ENCODE results near the gene MFAP2. TPM values are rescaled to one million over a fixed set of nuclear protein-coding genes. Genes with fewer than 3 reads are reported as not detected.

MFAP2 gene
- total RNA-seq, 1 experiment from 2014 or later: 152 TPM

- no peak overlapping the region for H2AK5ac ChIP-seq (ENCODE audit: insufficient read length, low read length)
- no peak overlapping the region for H3T11ph ChIP-seq (ENCODE audit: low read length)
- H3K27ac ChIP-seq (ENCODE audit: insufficient read length, low read depth, low read length): no peak overlapping the region
- no peaks in the 10 kb centered on the region for H3K27me3 ChIP-seq (ENCODE audit: insufficient read depth, low read length)
- H4K8ac ChIP-seq (replicated peaks; ENCODE audit: insufficient read length, low read depth, low read length): no peak overlapping the region
- no peaks in the 10 kb centered on the region for H3K79me2 ChIP-seq (ENCODE audit: insufficient read depth, low read length)
- H3K9me3 ChIP-seq (ENCODE audit: control insufficient read depth, low read depth, low read length): no peaks in the 10 kb centered on the region
- no peak overlapping the region for H2BK12ac ChIP-seq (ENCODE audit: insufficient read length, low read depth, low read length)
- no peak overlapping the region for H2BK120ac ChIP-seq (ENCODE audit: low read depth, low read length, poor library complexity, severe bottlenecking)
- H3K14ac ChIP-seq (ENCODE audit: insufficient read depth, low read length): no peak overlapping the region
- Mint-ChIP-seq H3K9me3 (no peaks in the 10 kb centered on the region), H3K27me3 (ENCODE audit: low read depth) (peaks cover 9% of the 10 kb centered on the region), H3K4me3 (0 out of 5 replicates have a peak overlapping the region, but pooled peaks of 1 of the 2 experiments have one; percentile 3), H3K36me3 (ENCODE audit: insufficient read depth in 1 of 3, low read depth in 3 of 3) (peaks cover 5 to 18% (median 10%) of the 10 kb centered on the region in 3 experiments; a peak in 4 of 7 replicates), H3K4me1 (peaks cover 19 to 27% of the 10 kb centered on the region in 2 experiments), H3K27ac (no peak overlapping the region)
- no peak overlapping the region for H2BK15ac ChIP-seq (ENCODE audit: low read depth, low read length)
- H3K56ac ChIP-seq (ENCODE audit: insufficient read length, low read depth, low read length): no peak overlapping the region
- no CpG with 5 or more reads among the region's 7 CpGs for WGBS (ENCODE audit: extremely low coverage, insufficient read length, low lambda C conversion rate)
- H3K79me1 ChIP-seq (ENCODE audit: insufficient read depth, low read depth, low read length, poor library complexity, severe bottlenecking): no peaks in the 10 kb centered on the region
- TF ChIP-seq, protein P1, sequence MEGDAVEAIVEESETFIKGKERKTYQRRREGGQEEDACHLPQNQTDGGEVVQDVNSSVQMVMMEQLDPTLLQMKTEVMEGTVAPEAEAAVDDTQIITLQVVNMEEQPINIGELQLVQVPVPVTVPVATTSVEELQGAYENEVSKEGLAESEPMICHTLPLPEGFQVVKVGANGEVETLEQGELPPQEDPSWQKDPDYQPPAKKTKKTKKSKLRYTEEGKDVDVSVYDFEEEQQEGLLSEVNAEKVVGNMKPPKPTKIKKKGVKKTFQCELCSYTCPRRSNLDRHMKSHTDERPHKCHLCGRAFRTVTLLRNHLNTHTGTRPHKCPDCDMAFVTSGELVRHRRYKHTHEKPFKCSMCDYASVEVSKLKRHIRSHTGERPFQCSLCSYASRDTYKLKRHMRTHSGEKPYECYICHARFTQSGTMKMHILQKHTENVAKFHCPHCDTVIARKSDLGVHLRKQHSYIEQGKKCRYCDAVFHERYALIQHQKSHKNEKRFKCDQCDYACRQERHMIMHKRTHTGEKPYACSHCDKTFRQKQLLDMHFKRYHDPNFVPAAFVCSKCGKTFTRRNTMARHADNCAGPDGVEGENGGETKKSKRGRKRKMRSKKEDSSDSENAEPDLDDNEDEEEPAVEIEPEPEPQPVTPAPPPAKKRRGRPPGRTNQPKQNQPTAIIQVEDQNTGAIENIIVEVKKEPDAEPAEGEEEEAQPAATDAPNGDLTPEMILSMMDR (conservative IDR thresholded peaks at IDR 0.05): no peak
- no peak overlapping the region for H3K23ac ChIP-seq (ENCODE audit: insufficient read length, low read depth, low read length)
- H4K5ac ChIP-seq (ENCODE audit: insufficient read length, low read depth, low read length): no peak overlapping the region
- no peaks in the 10 kb centered on the region for H3K4me1 ChIP-seq (ENCODE audit: insufficient read depth, low read length)
- no peaks in the 10 kb centered on the region for H4K20me1 ChIP-seq (ENCODE audit: control insufficient read depth, insufficient read depth, insufficient read length)
- no peak overlapping the region for H3K4me2 ChIP-seq (ENCODE audit: insufficient read depth, insufficient read length, low read length)
- H3K23me2 ChIP-seq (ENCODE audit: insufficient read length, low read depth, low read length, poor library complexity, severe bottlenecking): peaks cover 2% of the 10 kb centered on the region
- no peak overlapping the region for H4K91ac ChIP-seq (ENCODE audit: insufficient read length, low read depth, low read length)
- H3K9ac ChIP-seq (ENCODE audit: extremely low read depth, insufficient read length, low read length): no peak overlapping the region
- H2AFZ ChIP-seq (ENCODE audit: low read length): no peak overlapping the region
- DNase-seq: no peak
- no peak overlapping the region for H2BK20ac ChIP-seq (ENCODE audit: low read depth, low read length, poor library complexity, severe bottlenecking)
- H3K18ac ChIP-seq (ENCODE audit: insufficient read length, low read depth, low read length): no peak overlapping the region
- no peak overlapping the region for H2BK5ac ChIP-seq (ENCODE audit: insufficient read length, low read length)
- H3K4ac ChIP-seq (ENCODE audit: low read depth, low read length): no peak overlapping the region
Observed at GRCh38 chr1:16984717-16985116, 4.3 kb upstream of the MFAP2 start.

All from H9 (cell line).